Choroid plexus epithelial cell (primary cell): ENCODE results near the gene CCT6B.

Experiments used
- DNase-seq: peaks from one replicate; pipeline ENCODE4 v3.0.0-alpha.2; 2010; ENCODE audit warnings: low read depth
- H3K4me3 ChIP-seq: 2 replicates; pipeline ENCODE4 v1.5.1; 2011; ENCODE audit warnings: low read depth, mild to moderate bottlenecking, control low read depth, low read length, moderate library complexity
- CTCF ChIP-seq: conservative IDR thresholded peaks from 2 replicates; pipeline ENCODE4 v1.5.1; 2011; ENCODE audit warnings: low read depth, mild to moderate bottlenecking, control low read depth, inconsistent platforms, low read length, moderate library complexity

Gene CCT6B

GRCh38 chr17:34980681-34981537 is 19.6 kb upstream of the CCT6B start:
- peak; percentile 51 for TF ChIP-seq CTCF
- H3K4me3 ChIP-seq = peak overlapping the region; percentile 79
- peak; percentile 89 for DNase-seq

DNA sequence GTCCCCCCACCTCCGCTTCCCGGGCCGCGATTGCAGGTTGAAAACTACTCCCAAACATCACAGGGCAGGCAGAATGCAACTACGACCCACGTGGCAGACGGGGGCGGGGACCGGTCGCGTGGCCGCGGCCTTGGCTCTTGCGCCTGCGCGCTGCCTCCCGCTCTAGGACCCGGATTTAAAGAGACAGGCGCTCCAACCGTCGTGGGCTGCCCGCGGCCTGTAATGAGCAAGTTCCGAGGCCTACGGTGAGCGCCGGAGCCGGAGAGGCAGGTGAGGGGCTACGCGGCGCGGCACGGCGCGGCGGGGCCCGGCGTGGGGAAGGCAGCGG is 19.1 kb upstream of the CCT6B start, which contains the start of gene LIG3:
TSS of gene LIG3 (plus strand) at position 160 of the 328 bp plus-strand sequence. CDS start 2,494 bp downstream, outside the sequence.
- peak; percentile 96 for DNase-seq
- H3K4me3 ChIP-seq = peak within 1 kb of the TSS; percentile 79
- TF ChIP-seq CTCF = no peak

DNA sequence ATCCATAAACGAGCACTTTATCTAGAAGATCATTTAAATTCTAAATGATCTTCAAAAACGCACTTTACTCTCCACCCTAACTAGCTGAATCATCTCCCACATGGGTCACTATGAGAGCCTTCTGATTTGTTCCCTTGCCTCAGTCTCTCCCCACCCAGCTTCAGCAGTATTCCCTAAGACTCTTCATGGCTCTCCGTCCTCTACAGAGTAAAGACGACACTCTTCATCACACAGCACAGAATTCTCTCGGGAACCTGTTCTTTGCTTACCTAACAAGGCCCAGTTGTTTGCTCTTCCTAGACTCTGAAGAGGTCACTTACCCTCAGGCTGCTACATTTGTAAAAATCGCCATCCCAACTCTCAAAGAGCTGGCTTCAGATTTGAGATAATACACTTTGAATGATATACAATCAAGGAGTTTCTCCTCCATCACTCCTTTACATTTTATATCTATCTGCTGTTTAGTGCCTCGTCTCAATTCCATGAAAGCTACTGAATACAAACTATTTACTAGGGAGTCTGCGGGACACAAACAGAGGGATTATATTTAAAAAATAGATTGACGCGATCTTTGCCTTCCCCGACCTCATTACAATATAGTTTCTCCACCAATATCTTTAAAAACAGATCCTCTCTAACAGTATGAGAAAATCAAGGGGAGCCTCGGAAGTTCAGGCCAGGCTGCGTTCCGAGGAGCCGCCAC is 18.5 kb upstream of the CCT6B start:
- DNase-seq = peak; percentile 28
- no peak for TF ChIP-seq CTCF
- H3K4me3 ChIP-seq = peak overlapping the region; percentile 79

DNA sequence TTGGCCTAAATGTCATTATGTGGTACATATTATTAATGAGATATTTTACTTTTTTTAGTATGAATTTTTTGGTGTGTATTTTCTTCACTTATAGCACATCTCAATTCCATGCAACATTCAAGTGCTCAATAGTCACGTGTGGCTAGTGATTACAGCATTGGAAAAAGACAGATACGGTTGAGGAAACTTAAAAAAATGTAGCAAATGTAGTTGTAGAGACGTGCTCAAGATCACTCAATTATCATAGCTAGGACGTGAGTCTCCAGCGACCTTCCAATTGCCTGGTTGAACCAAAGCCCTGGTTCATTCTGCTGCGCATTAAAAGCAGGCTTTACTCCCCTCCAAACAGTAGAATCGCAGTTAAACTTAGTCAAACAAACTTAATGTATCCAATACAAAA is 17.9 kb upstream of the CCT6B start:
- no peak for TF ChIP-seq CTCF
- H3K4me3 ChIP-seq = no peak overlapping the region

GRCh38 chr17:34974794-34975785 is 13.8 kb upstream of the CCT6B start:
- no peak overlapping the region for H3K4me3 ChIP-seq
- TF ChIP-seq CTCF = no peak

More for the DNA sequence above, 17.9 kb upstream of the CCT6B start:
- DNase-seq = no peak

GRCh38 chr17:34974179-34974578 is 12.9 kb upstream of the CCT6B start:
- DNase-seq = no peak
- H3K4me3 ChIP-seq = no peak overlapping the region
- TF ChIP-seq CTCF = no peak

More at GRCh38 chr17:34974794-34975785, 13.8 kb upstream of the CCT6B start:
- no peak for DNase-seq
